Kidney tubule cell (primary cell): ENCODE data around the gene DESI1.
"Not testable (repeated sequence)": the region's sequence is repeated elsewhere in the genome, so short reads cannot be mapped to it uniquely, and the experiment has no call there.

Source experiments
- DNase-seq: peaks from one replicate; pipeline ENCODE4 v3.0.0-alpha.2; 2018; ENCODE audit warnings: low spot score

Gene DESI1

DNA sequence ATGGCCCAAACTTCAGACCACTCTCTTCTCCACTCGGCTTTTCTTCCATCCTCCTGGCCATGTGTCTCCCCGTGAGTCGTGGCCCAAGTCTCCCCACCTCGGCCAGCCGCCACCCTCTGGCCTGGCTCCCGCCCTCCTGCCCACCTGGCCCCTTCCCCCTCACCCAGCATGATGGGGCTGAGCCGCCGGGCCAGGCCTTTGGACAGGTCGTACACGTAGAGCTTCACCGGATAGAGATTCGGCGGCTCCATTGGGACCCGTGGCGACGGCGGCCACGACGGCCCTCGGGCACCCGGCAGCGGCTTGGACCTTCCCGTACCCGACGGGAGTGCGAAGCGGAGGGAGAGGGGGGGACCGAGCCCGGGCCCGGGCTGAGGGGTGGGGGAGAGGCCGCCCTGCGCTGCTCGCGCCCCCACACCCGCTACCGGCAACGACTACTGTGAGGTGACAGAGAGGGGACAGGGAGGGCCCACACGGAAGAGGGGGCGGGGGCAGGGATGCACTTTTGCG is at the start of gene DESI1:
Gene DESI1, minus strand, starts transcription at position 455 of the 510 bp plus-strand sequence. Its CDS starts 204 bp downstream, at position 251.
- no peak for DNase-seq

DNA sequence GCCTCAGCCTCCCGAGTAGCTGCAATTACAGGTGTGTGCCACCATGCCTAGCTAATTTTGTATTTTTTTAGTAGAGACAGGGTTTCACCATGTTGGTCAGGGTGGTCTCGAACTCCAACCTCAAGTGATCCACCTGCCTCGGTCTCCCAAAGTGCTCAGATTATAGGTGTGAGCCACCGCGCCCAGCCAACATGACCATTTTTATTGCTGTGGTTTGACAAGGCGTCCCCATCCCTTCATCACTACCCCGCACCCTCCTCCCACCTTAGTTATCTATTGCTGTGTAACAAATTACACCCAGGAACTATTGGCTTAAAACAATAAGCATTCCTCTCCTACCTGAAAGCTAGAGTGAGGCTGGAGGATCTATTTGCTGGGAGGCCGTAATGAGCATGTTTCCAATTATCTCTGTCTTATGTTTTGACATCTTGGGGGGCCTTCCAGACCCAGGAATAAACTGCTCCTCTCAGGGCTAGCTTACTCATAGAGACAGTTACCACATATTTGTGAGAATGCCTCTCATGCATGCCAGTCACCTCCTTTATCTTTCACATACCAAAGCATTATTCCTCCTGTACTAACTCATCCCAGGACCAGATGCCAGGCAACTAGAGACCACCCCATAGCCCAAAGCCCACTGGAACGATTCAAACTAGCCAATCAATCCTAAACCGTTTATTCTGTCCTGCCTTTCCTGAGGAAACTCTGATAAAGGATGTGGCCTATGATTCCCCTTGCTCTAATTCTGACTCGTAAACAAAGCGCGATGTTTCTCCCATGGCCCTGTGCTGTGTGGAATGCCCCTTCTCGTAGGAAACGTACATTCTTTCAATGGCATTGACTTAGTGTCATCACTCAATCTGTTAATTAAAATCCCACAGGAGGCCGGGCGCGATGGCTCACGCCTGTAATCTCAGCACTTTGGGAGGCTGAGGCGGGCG is 48.4 kb upstream of the DESI1 start:
- peak; percentile 29 for DNase-seq

DNA sequence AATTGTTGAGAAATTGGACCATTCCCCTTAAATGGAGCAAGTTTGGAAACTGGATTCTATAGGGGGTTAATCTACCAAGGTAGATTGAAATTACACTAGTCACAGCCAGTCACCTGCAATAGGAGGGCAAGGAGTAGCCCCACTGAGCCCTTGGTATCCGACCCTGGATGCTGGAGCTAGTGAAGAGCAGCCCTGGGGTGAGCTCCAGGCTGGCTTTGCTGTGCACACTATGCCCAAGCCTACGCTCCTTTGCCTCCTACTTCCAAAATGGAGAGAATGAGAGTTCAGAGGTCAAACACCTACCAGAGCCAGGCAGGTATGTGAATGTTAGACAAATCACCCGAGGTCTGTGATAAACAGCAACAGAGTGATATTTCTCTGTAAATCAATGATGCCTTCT is 44.1 kb upstream of the DESI1 start:
- no peak for DNase-seq

DNA sequence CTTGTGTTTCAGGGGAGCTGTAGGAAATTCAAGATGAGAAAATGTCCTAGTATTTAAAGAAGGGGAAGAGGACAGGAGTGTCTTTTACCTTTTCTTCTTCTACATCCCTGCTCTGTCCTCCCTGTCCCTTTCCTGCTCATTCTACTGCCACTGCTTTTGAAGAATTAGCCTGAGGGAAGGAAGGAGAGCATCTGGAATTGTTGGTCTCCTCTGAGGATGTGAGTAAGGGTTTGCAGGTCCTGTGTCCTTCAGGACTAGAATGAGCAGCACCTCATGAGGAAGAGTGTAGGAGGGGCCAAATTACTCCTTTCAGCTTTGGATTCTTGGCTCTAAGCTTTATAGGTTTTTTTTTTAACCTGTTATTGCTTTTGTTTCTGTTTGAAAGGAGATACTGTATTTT is 43.6 kb upstream of the DESI1 start:
- DNase-seq, result no peak

DNA sequence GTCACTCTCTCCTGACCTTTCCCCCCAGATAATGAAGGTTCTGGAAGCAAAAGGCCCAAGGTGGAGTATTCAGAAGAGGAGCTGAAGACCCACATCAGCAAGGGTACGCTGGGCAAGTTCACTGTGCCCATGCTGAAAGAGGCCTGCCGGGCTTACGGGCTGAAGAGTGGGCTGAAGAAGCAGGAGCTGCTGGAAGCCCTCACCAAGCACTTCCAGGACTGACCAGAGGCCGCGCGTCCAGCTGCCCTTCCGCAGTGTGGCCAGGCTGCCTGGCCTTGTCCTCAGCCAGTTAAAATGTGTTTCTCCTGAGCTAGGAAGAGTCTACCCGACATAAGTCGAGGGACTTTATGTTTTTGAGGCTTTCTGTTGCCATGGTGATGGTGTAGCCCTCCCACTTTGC is 42.8 kb upstream of the DESI1 start:
- not testable (repeated sequence) for DNase-seq

DNA sequence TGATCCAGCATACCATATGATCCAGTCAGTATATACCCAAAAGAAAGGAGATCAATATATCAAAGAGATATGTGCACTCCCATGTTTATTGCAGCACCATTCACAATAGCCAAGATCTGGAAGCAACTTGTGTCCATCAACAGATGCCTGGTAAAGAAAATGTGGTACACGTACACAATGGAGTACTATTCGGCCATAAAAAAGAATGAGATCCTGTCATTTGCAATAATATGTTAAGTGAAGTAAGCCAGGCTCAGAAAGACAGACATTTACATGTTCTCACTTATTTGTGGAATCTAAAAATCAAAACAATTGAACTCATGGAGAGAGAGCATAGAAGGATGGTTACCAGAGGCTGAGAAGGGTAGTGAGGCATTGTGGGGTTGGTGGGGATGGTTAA is 40.9 kb upstream of the DESI1 start:
- DNase-seq, result no peak

DNA sequence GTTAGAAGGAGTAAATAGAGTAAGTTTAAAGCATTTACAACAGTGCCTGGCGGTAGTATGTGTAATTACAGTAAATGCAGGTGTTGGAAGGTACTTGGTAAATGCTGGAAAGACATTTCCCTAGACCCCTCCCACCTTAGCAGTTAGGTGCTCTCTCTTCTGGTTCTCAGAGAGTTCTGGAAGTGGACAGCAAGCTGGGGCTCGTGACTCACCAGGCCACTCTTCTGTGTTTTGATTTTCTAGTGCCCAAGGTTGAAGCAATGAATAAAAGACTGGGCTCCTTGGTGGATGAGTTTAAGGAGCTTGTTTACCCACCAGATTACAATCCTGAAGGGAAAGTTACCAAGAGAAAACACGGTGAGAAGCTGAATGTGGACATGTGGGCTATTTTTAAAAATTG is 40.2 kb upstream of the DESI1 start:
- no peak for DNase-seq

DNA sequence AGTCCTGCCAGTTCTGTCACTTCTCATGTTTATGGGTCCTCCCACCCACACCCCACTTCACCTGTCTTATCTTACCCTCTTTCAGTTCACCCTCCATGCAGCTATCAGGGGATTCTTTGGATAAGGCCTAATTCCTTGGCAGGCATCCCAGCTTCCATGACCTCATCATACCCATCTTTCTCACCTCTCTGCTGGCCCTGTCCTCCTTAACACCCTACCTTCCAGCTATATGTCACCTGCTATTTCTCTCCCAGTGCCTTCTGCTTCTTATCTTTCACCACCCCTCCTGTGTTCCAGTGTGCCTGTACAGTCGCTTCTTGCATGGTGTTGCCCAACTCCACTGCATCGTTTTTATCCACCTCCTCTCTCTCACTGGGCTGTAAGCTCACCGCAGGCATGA is 39.6 kb upstream of the DESI1 start:
- no peak for DNase-seq

DNA sequence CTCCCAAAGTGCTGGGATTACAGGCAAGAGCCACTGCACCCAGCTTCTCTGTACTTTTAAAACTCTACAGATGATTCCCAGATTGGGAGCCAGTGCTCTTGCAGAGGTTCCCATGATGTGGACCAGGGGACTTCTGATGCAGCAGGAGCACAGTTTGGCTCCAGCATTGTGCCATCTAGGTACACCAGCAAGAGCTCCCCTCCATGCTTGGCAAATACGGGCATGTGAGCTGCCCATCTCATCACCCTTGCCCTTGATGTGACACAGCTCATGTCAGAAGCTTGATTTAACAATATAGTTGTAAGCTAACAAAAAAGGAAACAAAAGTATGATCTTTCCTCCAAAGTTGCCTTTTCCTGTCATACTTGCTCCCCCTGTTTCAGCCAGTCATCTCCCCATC is 39.1 kb upstream of the DESI1 start:
- no peak for DNase-seq

DNA sequence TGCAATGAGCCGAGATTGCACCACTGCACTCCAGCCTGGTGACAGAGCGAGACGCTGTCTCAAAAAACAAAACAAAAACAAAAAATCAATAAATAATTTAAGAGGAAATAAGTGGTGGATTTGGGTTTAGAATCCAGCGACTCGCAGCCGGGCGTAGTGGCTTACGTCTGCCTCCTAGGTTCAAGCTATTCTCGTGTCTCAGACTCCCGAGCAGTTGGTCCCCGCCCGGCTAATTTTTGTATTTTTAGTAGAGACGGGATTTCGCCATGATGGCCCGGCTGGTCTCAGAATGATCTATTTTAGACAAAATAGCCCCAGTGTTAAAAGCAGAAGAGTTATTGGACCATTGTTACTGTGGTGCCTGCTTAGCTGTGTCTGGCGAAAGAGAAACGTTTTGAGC is 38.0 kb upstream of the DESI1 start:
- DNase-seq, result no peak

DNA sequence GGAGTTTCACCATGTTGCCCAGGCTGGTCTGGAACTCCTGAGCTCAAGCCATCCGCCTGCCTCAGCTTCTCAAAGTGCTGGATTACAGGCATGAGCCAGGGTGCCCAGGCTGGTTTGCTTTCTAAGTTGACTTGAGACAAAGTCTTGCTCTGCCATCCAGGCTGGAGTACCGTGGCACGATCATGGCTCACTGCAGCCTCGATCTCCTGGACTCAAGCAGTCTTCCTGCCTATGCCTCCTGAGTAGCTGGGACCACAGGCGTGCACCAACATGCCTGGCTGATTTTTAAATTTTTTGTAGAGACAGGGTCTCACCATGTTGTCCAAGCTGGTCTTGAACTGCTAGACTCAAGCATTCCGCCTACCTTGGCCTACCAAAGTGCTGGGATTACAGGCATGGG is 36.9 kb upstream of the DESI1 start:
- DNase-seq, result no peak

DNA sequence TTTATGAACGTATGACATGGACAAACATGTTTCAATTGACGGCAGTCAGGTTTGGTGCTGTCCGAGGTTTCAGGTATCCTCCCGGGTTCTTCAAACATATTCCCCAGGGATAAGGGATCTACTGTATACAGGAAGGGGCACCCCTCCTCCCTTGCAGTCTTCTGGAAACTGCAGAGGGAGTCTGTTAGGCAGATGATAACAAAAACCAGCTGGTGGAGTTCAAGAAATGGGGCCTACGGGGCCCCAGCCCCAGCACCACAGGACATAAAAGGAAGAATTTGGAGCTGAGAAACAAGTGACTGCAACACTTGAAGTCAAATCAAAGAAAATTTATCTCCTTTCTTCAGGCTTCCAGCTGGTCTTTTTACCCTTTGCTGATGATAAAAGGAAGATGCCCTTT is 35.7 kb upstream of the DESI1 start:
- no peak for DNase-seq

DNA sequence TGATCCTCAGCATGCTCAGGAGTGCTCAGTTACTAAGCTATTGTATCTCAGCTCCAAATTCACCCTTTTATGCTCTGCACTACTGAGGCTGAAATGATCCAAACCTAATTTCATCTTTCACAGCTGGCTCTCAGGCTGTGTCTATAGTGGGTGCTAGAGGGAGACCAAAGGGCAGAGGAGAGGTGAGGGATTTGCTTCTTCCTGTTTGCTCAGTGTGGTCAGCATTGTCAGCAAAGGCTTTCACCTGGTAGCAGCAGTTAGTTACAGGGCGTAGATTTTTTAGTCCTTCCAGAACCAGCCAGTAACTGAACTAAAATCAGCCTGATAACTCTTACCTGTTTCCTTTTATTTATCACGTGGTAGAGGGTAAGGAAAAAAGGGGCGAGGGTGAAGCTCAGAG is 33.5 kb upstream of the DESI1 start:
- DNase-seq, result no peak

DNA sequence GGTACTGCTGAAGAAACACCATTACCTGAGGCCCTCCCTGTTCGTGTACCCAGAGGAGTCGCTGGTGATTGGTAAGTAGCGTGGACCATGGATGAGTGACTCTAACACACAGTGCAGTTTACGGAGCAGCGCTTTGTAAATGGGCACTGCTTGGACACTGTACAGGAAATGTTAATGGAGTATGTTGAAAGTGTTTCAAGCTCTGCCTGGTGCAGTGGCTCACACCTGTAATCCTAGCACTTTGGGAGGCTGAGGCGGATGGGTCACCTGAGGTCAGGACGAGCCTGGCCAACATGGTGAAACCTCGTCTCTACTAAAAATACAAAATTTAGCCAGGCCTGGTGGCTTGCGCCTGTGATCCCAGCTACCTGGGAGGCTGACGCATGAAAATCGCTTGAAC is 30.0 kb upstream of the DESI1 start:
- DNase-seq, result no peak

DNA sequence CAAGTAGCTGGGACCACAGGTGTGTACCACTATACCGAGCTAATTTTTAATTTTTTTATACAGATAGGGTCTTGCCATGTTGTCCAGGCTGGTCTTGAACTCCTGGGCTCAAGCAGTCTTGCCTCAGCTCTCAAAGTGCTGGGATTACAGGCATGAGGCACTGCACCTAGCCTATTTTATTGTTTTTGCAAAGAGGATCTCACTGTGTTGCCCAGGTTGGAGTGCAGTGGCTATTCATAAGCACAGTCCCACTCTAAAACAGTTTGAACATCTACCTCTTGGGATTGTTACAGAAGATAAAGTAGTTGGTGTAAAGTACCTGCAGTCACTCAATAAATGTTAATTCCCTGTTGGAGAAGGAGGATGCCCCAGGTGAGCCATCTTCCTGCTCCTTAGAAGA is 29.4 kb upstream of the DESI1 start:
- no peak for DNase-seq

DNA sequence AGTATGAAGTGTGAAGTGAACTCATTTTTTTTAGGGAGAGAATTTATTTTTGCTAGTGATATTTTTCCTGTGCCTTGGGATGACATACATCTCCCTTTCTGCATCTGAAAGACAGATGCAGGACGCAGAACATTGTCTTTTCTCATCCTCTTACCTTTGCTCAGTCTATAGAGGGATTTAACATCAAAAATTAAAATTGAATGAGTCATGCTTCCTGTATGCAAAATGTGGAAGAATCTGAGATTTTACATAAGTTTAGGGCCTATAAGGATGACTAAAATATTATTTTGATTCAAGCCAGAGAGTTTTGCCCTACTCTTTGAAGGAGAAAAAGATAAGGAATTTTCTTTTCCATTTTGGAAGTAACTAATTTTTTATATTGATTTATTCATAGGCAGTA is 27.6 kb upstream of the DESI1 start:
- DNase-seq, result no peak

DNA sequence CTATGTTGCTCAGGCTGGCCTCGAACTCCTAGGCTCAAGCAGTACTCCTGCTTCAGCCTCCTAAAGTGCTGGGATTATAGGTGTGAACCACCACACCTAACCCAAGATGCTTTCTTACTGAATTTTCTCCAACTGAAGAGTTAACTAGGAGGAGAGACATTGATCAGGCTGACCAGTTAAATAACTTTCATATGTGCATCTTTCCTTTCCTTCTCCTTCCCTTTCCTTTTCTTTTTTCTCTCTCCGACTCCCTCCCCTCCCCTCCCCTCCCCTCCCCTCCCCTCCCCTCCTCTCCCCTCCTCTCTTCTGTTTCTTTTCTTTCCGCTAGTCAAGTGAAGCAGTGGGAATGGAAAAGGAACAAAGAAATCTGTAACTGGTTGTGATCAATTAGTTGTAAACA is 26.9 kb upstream of the DESI1 start:
- no peak for DNase-seq

DNA sequence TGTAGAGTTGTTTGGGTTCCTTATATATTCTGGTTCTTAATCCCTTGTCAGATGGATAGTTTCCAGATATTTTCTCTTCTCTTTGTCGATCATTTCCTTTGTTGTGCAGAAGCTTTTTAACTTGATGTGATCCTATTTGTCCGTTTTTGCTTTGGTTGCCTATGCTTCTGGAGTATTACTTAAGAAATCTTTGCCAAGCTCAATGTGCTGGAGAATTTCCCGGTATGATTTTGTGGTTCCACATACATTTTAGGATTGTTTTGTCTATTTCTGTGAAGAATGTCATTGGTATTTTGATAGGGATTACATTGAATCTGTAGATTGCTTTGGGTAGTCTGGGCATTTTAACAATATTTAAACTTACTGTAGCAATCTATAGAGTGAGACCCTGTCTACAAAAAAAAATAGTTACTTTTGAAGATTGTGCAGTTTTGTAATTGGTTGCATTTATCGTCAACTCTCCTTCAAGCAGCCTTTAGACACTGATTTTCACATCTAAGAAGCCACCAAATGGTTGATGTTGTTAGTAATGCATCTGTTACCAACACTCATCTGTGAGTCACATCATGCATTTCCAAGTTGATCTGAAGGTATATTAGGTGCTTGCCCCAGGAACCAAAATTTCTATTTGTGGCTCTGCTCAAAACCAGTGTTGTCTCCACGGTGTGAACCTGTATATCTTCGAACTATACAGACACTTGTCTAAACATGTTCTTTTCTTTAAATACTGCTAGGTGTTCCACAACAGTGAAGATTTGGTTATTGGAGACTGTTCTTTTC is 21.7 kb upstream of the DESI1 start:
- peak; percentile 33 for DNase-seq

DNA sequence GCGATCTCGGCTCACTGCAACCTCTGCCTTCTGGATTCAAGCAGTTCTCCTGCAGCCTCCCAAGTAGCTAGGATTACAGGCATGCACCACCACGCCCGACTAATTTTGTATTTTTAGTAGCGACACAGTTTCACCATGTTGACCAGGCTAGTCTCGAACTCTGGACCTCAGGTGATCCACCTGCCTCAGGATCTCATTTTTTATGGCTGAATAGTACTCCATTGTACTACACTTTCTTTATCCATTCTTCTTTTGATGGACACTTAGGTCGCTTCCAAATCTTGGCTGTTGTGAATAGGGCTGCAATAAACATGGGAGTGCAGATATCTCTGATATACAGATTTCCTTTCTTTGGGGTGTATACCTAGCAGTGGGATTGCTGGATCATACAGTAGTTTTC is 21.0 kb upstream of the DESI1 start:
- no peak for DNase-seq

DNA sequence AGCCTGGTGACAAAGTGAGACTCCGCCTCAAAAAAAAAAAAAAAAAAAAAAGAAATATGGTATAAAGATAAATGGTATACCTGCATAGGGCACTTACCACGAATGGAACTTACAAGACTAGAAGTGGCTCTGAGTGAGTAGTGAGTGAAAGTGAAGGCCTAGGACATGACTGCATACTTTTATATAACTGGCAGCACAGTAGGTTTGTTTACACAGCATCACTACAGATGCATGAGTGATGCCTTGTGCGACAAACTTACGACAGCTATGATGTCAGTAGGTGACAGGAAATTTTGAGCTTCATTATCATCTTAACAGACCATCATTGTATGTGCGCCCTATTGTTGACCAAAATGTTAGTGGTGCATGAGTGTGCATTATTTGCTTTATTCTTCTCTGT is 17.9 kb upstream of the DESI1 start:
- DNase-seq, result no peak

DNA sequence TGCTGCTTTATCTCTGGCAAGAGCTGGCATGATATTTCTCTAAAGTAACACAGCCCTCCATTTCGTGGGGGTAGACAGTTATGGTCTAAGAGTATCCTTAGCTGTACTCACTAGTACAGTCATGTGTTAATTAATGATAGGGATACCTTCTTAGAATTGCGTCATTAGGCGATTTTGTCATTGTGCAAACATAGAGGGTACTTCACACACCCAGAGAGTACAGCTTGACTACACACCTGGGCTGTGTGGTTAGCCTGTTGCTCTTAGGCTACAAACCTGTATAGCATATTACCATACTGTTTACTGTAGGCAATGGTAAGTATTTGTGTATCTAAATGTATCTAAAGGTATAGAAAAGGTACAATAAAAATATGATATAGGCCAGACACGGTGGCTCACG is 17.3 kb upstream of the DESI1 start:
- peak; percentile 73 for DNase-seq

DNA sequence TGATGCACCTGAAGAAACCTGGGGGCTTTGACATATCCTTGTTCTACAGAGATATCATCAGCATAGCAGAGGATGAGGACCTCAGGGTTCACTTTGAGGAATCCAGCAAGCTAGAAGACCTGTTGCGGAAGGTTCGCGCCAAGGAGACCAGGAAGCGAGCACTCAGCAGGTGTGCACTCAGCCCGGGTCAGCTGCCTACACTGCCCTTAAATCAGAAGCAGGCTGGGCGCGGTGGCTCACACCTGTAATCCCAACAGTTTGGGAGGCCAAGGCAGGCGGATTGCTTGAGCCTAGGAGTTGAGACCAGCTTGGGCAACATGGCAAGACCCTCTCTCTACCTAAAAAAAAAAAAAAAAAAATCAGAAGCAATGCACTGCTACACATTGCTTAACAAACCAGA is 16.8 kb upstream of the DESI1 start:
- DNase-seq, result not testable (repeated sequence)

DNA sequence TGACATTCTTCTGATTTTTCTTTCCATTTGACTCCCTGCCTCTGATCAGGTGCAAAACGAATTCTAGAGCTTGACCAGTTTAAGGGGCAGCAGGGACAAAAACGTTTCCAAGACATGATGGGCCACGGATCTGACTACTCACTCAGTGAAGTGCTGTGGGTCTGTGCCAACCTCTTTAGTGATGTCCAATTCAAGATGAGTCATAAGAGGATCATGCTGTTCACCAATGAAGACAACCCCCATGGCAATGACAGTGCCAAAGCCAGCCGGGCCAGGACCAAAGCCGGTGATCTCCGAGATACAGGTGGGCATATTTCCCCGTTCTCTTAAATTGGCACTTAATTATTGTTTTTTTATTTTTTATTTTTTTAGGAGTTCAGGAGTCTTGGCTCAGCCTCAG is 15.6 kb upstream of the DESI1 start:
- peak; percentile 38 for DNase-seq
